ENCODE results near the gene TSNAX.

DNA sequence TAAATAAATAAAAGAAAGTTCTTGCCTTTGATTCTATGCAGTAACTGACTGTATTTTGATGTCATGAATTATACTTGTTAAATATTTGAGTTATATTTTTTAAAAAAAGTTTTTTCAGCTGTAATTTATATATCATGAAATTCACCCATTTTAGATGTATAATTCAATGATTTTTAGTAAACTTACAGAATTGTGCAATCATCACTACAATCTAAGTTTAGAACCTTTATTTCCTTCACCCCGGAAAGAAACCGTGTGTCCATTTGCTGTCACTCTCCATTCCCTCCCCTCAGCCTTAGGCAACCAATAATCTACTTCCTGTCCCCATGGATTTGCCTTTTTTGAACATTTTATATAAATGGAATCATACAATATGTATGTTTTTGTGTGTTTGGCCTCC, 65.7 kb downstream of the TSNAX start:
- TF ChIP-seq TCF7L2 (IDR thresholded peaks at IDR 0.05; ENCODE audit: borderline replicate concordance, extremely low read depth, insufficient read depth, insufficient read length) (no peak), RAD21 (IDR thresholded peaks at IDR 0.05; ENCODE audit: low read depth) (no peak), POLR2A (IDR thresholded peaks at IDR 0.05; ENCODE audit: borderline replicate concordance, extremely low read depth, insufficient read depth, insufficient read length) (no peak), SIN3A (IDR thresholded peaks at IDR 0.05; ENCODE audit: low read depth) (no peak), POLR2AphosphoS5 (IDR thresholded peaks at IDR 0.05; ENCODE audit: low read depth, low read length) (no peak), CEBPB (IDR thresholded peaks at IDR 0.05; ENCODE audit: low read depth) (no peak), CBX3 (IDR thresholded peaks at IDR 0.05; ENCODE audit: low read depth) (no peak), ZFX (IDR thresholded peaks at IDR 0.05) (no peak), YY1 (IDR thresholded peaks at IDR 0.05; ENCODE audit: extremely low read depth, insufficient replicate concordance, low read depth, low read length) (no peak), EZH2 (IDR thresholded peaks at IDR 0.05) (no peak)
- TF ChIP-seq, protein P1, sequence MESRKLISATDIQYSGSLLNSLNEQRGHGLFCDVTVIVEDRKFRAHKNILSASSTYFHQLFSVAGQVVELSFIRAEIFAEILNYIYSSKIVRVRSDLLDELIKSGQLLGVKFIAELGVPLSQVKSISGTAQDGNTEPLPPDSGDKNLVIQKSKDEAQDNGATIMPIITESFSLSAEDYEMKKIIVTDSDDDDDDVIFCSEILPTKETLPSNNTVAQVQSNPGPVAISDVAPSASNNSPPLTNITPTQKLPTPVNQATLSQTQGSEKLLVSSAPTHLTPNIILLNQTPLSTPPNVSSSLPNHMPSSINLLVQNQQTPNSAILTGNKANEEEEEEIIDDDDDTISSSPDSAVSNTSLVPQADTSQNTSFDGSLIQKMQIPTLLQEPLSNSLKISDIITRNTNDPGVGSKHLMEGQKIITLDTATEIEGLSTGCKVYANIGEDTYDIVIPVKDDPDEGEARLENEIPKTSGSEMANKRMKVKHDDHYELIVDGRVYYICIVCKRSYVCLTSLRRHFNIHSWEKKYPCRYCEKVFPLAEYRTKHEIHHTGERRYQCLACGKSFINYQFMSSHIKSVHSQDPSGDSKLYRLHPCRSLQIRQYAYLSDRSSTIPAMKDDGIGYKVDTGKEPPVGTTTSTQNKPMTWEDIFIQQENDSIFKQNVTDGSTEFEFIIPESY (IDR thresholded peaks at IDR 0.05; ENCODE audit: extremely low read depth, insufficient replicate concordance, low read length), result no peak
- TF ChIP-seq, protein P2, sequence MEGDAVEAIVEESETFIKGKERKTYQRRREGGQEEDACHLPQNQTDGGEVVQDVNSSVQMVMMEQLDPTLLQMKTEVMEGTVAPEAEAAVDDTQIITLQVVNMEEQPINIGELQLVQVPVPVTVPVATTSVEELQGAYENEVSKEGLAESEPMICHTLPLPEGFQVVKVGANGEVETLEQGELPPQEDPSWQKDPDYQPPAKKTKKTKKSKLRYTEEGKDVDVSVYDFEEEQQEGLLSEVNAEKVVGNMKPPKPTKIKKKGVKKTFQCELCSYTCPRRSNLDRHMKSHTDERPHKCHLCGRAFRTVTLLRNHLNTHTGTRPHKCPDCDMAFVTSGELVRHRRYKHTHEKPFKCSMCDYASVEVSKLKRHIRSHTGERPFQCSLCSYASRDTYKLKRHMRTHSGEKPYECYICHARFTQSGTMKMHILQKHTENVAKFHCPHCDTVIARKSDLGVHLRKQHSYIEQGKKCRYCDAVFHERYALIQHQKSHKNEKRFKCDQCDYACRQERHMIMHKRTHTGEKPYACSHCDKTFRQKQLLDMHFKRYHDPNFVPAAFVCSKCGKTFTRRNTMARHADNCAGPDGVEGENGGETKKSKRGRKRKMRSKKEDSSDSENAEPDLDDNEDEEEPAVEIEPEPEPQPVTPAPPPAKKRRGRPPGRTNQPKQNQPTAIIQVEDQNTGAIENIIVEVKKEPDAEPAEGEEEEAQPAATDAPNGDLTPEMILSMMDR (IDR thresholded peaks at IDR 0.05 in 2 of 3, conservative IDR thresholded peaks at IDR 0.05 in 1 of 3; ENCODE audit: borderline replicate concordance in 1 of 3, insufficient read depth in 1 of 3, low read depth in 2 of 3, low read length in 2 of 3), result no peak
- TF ChIP-seq, protein P3, sequence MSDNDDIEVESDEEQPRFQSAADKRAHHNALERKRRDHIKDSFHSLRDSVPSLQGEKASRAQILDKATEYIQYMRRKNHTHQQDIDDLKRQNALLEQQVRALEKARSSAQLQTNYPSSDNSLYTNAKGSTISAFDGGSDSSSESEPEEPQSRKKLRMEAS (IDR thresholded peaks at IDR 0.05), result no peak
